ENCODE data around the gene IPO5. TPM values are rescaled to one million over a fixed set of nuclear protein-coding genes. Genes with fewer than 3 reads are reported as not detected.

The IPO5 gene
- 62.6 TPM for total RNA-seq
- polyA plus RNA-seq = 35.0 TPM
- long read RNA-seq, donor 1, transcript IPO5-222 (26 exons, 3,419 nt) = major isoform, 5 of 5 reads
- long read RNA-seq, donor 1, partial matches to known transcripts = 0 of 5 reads
- long read RNA-seq, donor 1, other reads (novel, unspliced or antisense) = 0 of 5 reads
- long read RNA-seq, donor 2 = 0 reads
- long read RNA-seq, donor 3, transcript IPO5-222 (26 exons, 3,419 nt) = major isoform, 13 of 37 reads
- long read RNA-seq, donor 3, partial matches to known transcripts = 24 of 37 reads
- long read RNA-seq, donor 3, other reads (novel, unspliced or antisense) = 0 of 37 reads
- long read RNA-seq, donor 4, transcript IPO5-222 (26 exons, 3,419 nt) = major isoform, 8 of 15 reads
- long read RNA-seq, donor 4, partial matches to known transcripts = 6 of 15 reads
- long read RNA-seq, donor 4, other reads (novel, unspliced or antisense) = 0 of 15 reads
- long read RNA-seq, donor 5, transcript IPO5-222 (26 exons, 3,419 nt) = major isoform, 12 of 34 reads
- long read RNA-seq, donor 5, partial matches to known transcripts = 21 of 34 reads
- long read RNA-seq, donor 5, other reads (novel, unspliced or antisense) = 0 of 34 reads
- long read RNA-seq, donor 6, transcript IPO5-222 (26 exons, 3,419 nt) = major isoform, 10 of 27 reads
- long read RNA-seq, donor 6, partial matches to known transcripts = 16 of 27 reads
- long read RNA-seq, donor 6, other reads (novel, unspliced or antisense) = 0 of 27 reads
- long read RNA-seq, donor 7, transcript IPO5-222 (26 exons, 3,419 nt) = major isoform, 12 of 19 reads
- long read RNA-seq, donor 7, partial matches to known transcripts = 7 of 19 reads
- long read RNA-seq, donor 7, other reads (novel, unspliced or antisense) = 0 of 19 reads
- long read RNA-seq, donor 8, partial matches to known transcripts = 5 of 7 reads
- long read RNA-seq, donor 8, other reads (novel, unspliced or antisense) = 0 of 7 reads
- long read RNA-seq, donor 9, transcript IPO5-222 (26 exons, 3,419 nt) = major isoform, 9 of 15 reads
- long read RNA-seq, donor 9, partial matches to known transcripts = 5 of 15 reads
- long read RNA-seq, donor 9, other reads (novel, unspliced or antisense) = 0 of 15 reads
- long read RNA-seq, donor 10, transcript IPO5-222 (26 exons, 3,419 nt) = major isoform, 6 of 12 reads
- long read RNA-seq, donor 10, partial matches to known transcripts = 6 of 12 reads
- long read RNA-seq, donor 10, other reads (novel, unspliced or antisense) = 0 of 12 reads

GRCh38 chr13:97953376-97953970 lies at the start of gene IPO5:
Gene IPO5 (plus strand): TSS chr13:97953675. CDS start chr13:97976697, 23,022 bp downstream.
- no peak for DNase-seq (ENCODE audit: low read depth in 6 of 9, low spot score in 9 of 9)
- H3K27ac ChIP-seq (ENCODE audit: low read depth in 1 of 2, low read length in 1 of 2) = no peak within 1 kb of the TSS
- H3K9me3 ChIP-seq (ENCODE audit: control insufficient read depth in 2 of 2, insufficient read depth in 1 of 2, low read length in 1 of 2) = no peaks in the 10 kb centered on the region
- H3K27me3 ChIP-seq (ENCODE audit: control insufficient read depth in 2 of 2, insufficient read depth in 1 of 2, low read length in 1 of 2) = no peaks in the 10 kb centered on the region
- H3K4me3 ChIP-seq (ENCODE audit: low read length in 2 of 2) = no peak within 1 kb of the TSS
- no peaks in the 10 kb centered on the region for H3K36me3 ChIP-seq (ENCODE audit: control insufficient read depth in 2 of 2, insufficient read depth in 2 of 2, low read length in 1 of 2)
- 74% methylated on average over 10 of the region's 10 CpGs for WGBS
- no peaks in the 10 kb centered on the region for H3K4me1 ChIP-seq (ENCODE audit: control insufficient read depth in 2 of 2, insufficient read depth in 2 of 2, low read length in 2 of 2)

GRCh38 chr13:97904059-97904458 lies 49.4 kb upstream of the IPO5 start:
- H3K9me3 ChIP-seq (ENCODE audit: control insufficient read depth in 2 of 2, insufficient read depth in 1 of 2, low read length in 1 of 2) = no peaks in the 10 kb centered on the region
- no peaks in the 10 kb centered on the region for H3K27me3 ChIP-seq (ENCODE audit: control insufficient read depth in 2 of 2, insufficient read depth in 1 of 2, low read length in 1 of 2)
- no peak for DNase-seq (ENCODE audit: low read depth in 6 of 9, low spot score in 9 of 9)
- no peak overlapping the region for H3K4me3 ChIP-seq (ENCODE audit: low read length in 2 of 2)
- no peaks in the 10 kb centered on the region for H3K36me3 ChIP-seq (ENCODE audit: control insufficient read depth in 2 of 2, insufficient read depth in 2 of 2, low read length in 1 of 2)
- H3K4me1 ChIP-seq (ENCODE audit: control insufficient read depth in 2 of 2, insufficient read depth in 2 of 2, low read length in 2 of 2) = no peaks in the 10 kb centered on the region
- WGBS = 98% methylated on average over 2 of the region's 2 CpGs
- no peak overlapping the region for H3K27ac ChIP-seq (ENCODE audit: low read depth in 1 of 2, low read length in 1 of 2)

GRCh38 chr13:97905517-97905916 lies 48.0 kb upstream of the IPO5 start:
- Histone ChIP-seq H3K4me1 (ENCODE audit: control insufficient read depth in 2 of 2, insufficient read depth in 2 of 2, low read length in 2 of 2) (no peaks in the 10 kb centered on the region), H3K27ac (ENCODE audit: low read depth in 1 of 2, low read length in 1 of 2) (no peak overlapping the region), H3K36me3 (ENCODE audit: control insufficient read depth in 2 of 2, insufficient read depth in 2 of 2, low read length in 1 of 2) (no peaks in the 10 kb centered on the region), H3K27me3 (ENCODE audit: control insufficient read depth in 2 of 2, insufficient read depth in 1 of 2, low read length in 1 of 2) (no peaks in the 10 kb centered on the region), H3K9me3 (ENCODE audit: control insufficient read depth in 2 of 2, insufficient read depth in 1 of 2, low read length in 1 of 2) (no peaks in the 10 kb centered on the region), H3K4me3 (ENCODE audit: low read length in 2 of 2) (no peak overlapping the region)
- WGBS = 91% methylated on average over 1 of the region's 1 CpG
- no peak for DNase-seq (ENCODE audit: low read depth in 6 of 9, low spot score in 9 of 9)

GRCh38 chr13:97911311-97912138 lies 42.0 kb upstream of the IPO5 start:
- Histone ChIP-seq H3K4me3 (ENCODE audit: low read length in 2 of 2) (no peak overlapping the region), H3K27me3 (ENCODE audit: control insufficient read depth in 2 of 2, insufficient read depth in 1 of 2, low read length in 1 of 2) (no peaks in the 10 kb centered on the region), H3K9me3 (ENCODE audit: control insufficient read depth in 2 of 2, insufficient read depth in 1 of 2, low read length in 1 of 2) (no peaks in the 10 kb centered on the region), H3K27ac (ENCODE audit: low read depth in 1 of 2, low read length in 1 of 2) (no peak overlapping the region), H3K36me3 (ENCODE audit: control insufficient read depth in 2 of 2, insufficient read depth in 2 of 2, low read length in 1 of 2) (no peaks in the 10 kb centered on the region), H3K4me1 (ENCODE audit: control insufficient read depth in 2 of 2, insufficient read depth in 2 of 2, low read length in 2 of 2) (no peaks in the 10 kb centered on the region)
- WGBS = 64% methylated on average over 7 of the region's 7 CpGs
- DNase-seq (ENCODE audit: low read depth in 6 of 9, low spot score in 9 of 9) = no peak

GRCh38 chr13:97912139-97912535 lies 41.3 kb upstream of the IPO5 start:
- DNase-seq (ENCODE audit: low read depth in 6 of 9, low spot score in 9 of 9) = no peak
- H3K9me3 ChIP-seq (ENCODE audit: control insufficient read depth in 2 of 2, insufficient read depth in 1 of 2, low read length in 1 of 2) = no peaks in the 10 kb centered on the region
- H3K27ac ChIP-seq (ENCODE audit: low read depth in 1 of 2, low read length in 1 of 2) = no peak overlapping the region
- no peaks in the 10 kb centered on the region for H3K27me3 ChIP-seq (ENCODE audit: control insufficient read depth in 2 of 2, insufficient read depth in 1 of 2, low read length in 1 of 2)
- WGBS = 87% methylated on average over 6 of the region's 6 CpGs
- no peaks in the 10 kb centered on the region for H3K36me3 ChIP-seq (ENCODE audit: control insufficient read depth in 2 of 2, insufficient read depth in 2 of 2, low read length in 1 of 2)
- no peak overlapping the region for H3K4me3 ChIP-seq (ENCODE audit: low read length in 2 of 2)
- H3K4me1 ChIP-seq (ENCODE audit: control insufficient read depth in 2 of 2, insufficient read depth in 2 of 2, low read length in 2 of 2) = no peaks in the 10 kb centered on the region

GRCh38 chr13:97913206-97913605 lies 40.3 kb upstream of the IPO5 start:
- no peak overlapping the region for H3K4me3 ChIP-seq (ENCODE audit: low read length in 2 of 2)
- WGBS = 95% methylated on average over 2 of the region's 2 CpGs
- H3K27me3 ChIP-seq (ENCODE audit: control insufficient read depth in 2 of 2, insufficient read depth in 1 of 2, low read length in 1 of 2) = no peaks in the 10 kb centered on the region
- no peak for DNase-seq (ENCODE audit: low read depth in 6 of 9, low spot score in 9 of 9)
- H3K4me1 ChIP-seq (ENCODE audit: control insufficient read depth in 2 of 2, insufficient read depth in 2 of 2, low read length in 2 of 2) = no peaks in the 10 kb centered on the region
- no peaks in the 10 kb centered on the region for H3K9me3 ChIP-seq (ENCODE audit: control insufficient read depth in 2 of 2, insufficient read depth in 1 of 2, low read length in 1 of 2)
- no peaks in the 10 kb centered on the region for H3K36me3 ChIP-seq (ENCODE audit: control insufficient read depth in 2 of 2, insufficient read depth in 2 of 2, low read length in 1 of 2)
- no peak overlapping the region for H3K27ac ChIP-seq (ENCODE audit: low read depth in 1 of 2, low read length in 1 of 2)

- 90% methylated on average over 1 of the region's 1 CpG for WGBS
- Histone ChIP-seq H3K36me3 (ENCODE audit: control insufficient read depth in 2 of 2, insufficient read depth in 2 of 2, low read length in 1 of 2) (no peaks in the 10 kb centered on the region), H3K27ac (ENCODE audit: low read depth in 1 of 2, low read length in 1 of 2) (no peak overlapping the region), H3K9me3 (ENCODE audit: control insufficient read depth in 2 of 2, insufficient read depth in 1 of 2, low read length in 1 of 2) (no peaks in the 10 kb centered on the region), H3K27me3 (ENCODE audit: control insufficient read depth in 2 of 2, insufficient read depth in 1 of 2, low read length in 1 of 2) (no peaks in the 10 kb centered on the region), H3K4me3 (ENCODE audit: low read length in 2 of 2) (no peak overlapping the region), H3K4me1 (ENCODE audit: control insufficient read depth in 2 of 2, insufficient read depth in 2 of 2, low read length in 2 of 2) (no peaks in the 10 kb centered on the region)
- no peak for DNase-seq (ENCODE audit: low read depth in 6 of 9, low spot score in 9 of 9)
Observed at GRCh38 chr13:97914540-97914939, 38.9 kb upstream of the IPO5 start.

- no peak overlapping the region for H3K27ac ChIP-seq (ENCODE audit: low read depth in 1 of 2, low read length in 1 of 2)
- no peaks in the 10 kb centered on the region for H3K36me3 ChIP-seq (ENCODE audit: control insufficient read depth in 2 of 2, insufficient read depth in 2 of 2, low read length in 1 of 2)
- no peaks in the 10 kb centered on the region for H3K9me3 ChIP-seq (ENCODE audit: control insufficient read depth in 2 of 2, insufficient read depth in 1 of 2, low read length in 1 of 2)
- no peak for DNase-seq (ENCODE audit: low read depth in 6 of 9, low spot score in 9 of 9)
- 88% methylated on average over 6 of the region's 6 CpGs for WGBS
- no peaks in the 10 kb centered on the region for H3K4me1 ChIP-seq (ENCODE audit: control insufficient read depth in 2 of 2, insufficient read depth in 2 of 2, low read length in 2 of 2)
- H3K4me3 ChIP-seq (ENCODE audit: low read length in 2 of 2) = no peak overlapping the region
- H3K27me3 ChIP-seq (ENCODE audit: control insufficient read depth in 2 of 2, insufficient read depth in 1 of 2, low read length in 1 of 2) = no peaks in the 10 kb centered on the region
Observed at GRCh38 chr13:97921176-97921816, 32.2 kb upstream of the IPO5 start.
